Measurements from ENCODE around the gene GARIN5A.

GRCh38 chr19:50476907-50477238, 225 bp upstream of the GARIN5A start:
- TF ChIP-seq, protein P1, sequence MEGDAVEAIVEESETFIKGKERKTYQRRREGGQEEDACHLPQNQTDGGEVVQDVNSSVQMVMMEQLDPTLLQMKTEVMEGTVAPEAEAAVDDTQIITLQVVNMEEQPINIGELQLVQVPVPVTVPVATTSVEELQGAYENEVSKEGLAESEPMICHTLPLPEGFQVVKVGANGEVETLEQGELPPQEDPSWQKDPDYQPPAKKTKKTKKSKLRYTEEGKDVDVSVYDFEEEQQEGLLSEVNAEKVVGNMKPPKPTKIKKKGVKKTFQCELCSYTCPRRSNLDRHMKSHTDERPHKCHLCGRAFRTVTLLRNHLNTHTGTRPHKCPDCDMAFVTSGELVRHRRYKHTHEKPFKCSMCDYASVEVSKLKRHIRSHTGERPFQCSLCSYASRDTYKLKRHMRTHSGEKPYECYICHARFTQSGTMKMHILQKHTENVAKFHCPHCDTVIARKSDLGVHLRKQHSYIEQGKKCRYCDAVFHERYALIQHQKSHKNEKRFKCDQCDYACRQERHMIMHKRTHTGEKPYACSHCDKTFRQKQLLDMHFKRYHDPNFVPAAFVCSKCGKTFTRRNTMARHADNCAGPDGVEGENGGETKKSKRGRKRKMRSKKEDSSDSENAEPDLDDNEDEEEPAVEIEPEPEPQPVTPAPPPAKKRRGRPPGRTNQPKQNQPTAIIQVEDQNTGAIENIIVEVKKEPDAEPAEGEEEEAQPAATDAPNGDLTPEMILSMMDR (IDR thresholded peaks at IDR 0.05), result no peak
- TF ChIP-seq POLR2AphosphoS5 (IDR thresholded peaks at IDR 0.05; ENCODE audit: insufficient read depth in 1 of 2, low read depth in 1 of 2), result no peak
